GM12873 (cell line): ENCODE measurements around the gene GATA3.

Source experiments
- TF ChIP-seq, protein P1 (sequence below): IDR thresholded peaks from 2 replicates; pipeline ENCODE4 v1.5.1; 2012; ENCODE audit warnings: low read depth, mild to moderate bottlenecking, moderate library complexity, low read length, control low read depth; ENCODE audit not compliant: insufficient read depth; ENCODE audit errors: missing control alignments

Gene GATA3

DNA sequence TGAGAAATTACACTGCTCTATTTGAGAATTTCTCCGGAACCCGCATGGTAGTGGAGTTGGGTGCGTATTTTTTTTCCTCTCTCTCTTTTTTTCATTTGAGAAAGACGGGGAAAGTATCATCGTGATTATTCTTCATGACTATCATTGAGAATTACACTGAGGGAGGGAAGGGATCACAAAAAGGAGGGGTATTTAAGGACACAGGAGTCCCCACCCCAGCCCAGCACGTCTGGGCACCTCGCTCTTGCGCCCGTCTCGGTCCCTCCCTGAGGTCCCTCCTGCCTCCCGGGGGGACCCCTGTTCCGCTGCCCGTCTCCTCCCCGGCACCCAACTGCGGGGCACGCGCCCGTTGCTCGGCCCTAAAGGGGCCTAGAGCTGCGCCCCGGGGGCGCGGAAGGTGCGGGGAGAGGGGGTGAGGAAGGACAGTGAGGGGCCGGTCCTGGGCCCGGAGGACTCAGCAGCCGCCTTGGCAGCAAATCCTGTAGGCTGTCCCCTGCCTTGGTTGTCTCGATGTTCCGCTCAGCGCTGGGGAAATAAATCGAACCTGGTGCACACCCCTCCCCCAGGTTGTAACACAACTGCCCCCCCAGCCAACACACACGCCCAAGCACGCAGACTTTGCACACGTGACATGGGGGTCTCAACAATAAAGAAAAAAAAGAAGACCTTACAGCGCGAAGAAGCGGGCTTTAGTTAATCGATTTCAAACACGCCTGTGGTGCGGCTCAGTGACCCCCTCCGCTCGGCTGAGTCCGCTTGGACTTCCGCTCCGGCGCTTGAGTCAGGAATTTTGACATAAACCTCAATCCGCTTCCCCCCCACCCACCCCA lies 18.6 kb upstream of the GATA3 start:
- TF ChIP-seq, protein P1, sequence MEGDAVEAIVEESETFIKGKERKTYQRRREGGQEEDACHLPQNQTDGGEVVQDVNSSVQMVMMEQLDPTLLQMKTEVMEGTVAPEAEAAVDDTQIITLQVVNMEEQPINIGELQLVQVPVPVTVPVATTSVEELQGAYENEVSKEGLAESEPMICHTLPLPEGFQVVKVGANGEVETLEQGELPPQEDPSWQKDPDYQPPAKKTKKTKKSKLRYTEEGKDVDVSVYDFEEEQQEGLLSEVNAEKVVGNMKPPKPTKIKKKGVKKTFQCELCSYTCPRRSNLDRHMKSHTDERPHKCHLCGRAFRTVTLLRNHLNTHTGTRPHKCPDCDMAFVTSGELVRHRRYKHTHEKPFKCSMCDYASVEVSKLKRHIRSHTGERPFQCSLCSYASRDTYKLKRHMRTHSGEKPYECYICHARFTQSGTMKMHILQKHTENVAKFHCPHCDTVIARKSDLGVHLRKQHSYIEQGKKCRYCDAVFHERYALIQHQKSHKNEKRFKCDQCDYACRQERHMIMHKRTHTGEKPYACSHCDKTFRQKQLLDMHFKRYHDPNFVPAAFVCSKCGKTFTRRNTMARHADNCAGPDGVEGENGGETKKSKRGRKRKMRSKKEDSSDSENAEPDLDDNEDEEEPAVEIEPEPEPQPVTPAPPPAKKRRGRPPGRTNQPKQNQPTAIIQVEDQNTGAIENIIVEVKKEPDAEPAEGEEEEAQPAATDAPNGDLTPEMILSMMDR = no peak

DNA sequence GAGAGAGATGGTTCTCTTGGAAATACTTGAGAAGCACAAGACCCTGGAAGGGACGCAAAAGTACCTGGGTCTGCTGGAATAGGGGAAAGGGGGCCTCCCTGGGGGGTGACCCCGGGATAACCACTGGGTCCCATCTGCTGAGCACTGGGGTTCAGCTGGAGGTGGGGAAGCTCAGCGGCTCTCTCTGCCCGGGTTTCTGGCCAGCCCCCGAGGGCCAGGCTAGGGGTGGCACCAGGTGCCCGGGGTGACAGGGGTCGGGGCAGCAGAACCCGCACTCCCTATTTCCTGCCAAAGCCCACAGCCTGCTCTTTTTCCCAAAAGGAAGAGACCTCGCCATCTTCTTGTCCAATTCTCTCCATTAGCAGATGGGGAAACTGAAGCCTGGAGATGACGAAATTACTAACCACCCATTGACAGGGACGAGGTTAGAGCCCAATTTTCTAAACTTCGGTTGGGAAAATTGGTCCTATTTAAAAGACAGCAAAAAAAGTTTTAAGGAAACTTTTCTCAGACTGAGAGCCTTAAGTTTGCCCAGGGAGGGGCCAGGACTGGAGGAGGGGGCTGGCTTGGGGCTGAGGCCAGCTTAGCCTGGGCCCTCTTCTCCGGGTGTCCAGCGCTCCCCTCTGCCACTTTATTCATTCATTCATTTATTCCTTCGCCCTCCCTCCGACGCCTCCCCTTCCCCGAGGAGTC lies 17.8 kb upstream of the GATA3 start:
- TF ChIP-seq, protein P1 = no peak

DNA sequence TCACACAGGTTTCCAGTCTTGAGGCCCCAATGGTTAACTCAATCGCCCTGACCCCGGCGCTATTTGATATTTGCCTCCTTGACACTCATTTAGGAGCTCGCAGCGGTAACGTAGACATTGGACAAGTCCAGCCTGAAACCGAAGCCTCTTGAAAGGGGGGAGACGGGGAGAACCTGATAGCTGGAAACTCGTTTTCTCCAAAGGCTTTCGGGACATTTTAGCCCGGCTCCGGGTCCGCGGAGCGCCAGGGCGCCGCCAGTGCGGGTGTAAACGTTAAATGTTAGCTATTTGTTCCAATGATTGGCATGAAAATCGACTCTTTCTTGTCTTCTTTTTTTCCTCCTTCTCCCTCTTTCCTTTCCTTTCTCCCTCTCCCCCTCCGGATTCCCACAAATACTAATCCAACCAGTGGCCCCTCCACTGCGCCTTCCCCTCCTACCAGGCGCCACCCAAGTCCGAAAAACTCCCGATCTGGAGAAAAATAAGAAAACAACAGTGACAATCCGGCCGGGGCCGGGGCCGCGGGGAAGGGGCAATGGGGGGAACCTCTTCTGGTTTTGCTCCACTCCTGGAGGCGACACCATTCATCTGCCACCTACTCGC lies 17.2 kb upstream of the GATA3 start:
- TF ChIP-seq, protein P1 = no peak

DNA sequence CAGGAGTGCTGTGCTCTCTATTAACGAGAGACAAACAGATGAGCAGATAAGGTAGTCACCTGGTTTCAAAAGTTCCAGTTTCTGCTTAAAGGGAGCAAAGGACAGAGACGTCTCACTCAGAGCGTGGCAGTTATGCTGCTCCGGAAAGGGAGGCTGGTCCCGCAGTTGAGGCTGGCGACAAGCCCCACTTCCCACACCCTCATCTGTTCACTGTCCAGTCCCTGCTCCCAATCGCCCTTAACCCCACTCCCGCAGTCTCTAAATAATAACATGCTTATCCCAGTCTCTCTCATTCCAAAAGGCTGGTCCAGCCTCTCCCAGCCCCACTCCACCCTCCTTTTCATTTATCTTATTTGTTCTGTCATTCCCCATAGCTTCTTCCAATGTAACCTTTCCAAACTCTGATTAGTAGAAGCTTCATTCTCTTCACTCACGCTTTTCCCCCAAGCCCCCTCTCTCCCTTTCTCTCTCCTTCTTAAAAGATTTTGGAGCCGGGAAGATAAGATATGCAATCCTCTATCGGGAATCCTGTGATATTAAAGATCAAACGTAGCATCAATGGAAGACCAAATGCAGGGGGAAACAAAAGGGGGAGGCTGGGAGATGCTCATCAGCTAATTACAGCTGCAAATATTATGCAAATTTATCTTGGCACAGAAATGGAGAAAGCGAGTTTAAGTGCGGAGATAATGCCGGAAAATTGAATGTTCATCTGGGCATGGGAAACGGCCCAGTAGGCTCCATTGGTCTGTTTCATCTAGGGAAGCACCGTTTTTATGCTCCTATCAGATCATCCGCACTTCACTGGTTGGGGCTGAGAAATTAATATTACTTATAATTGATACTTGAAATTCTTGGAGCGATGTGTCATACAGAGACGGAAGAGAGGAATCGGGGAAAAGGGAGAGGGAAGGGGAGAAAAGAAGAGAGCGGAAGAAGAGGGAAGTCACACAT lies 16.3 kb upstream of the GATA3 start:
- TF ChIP-seq, protein P1 = no peak

DNA sequence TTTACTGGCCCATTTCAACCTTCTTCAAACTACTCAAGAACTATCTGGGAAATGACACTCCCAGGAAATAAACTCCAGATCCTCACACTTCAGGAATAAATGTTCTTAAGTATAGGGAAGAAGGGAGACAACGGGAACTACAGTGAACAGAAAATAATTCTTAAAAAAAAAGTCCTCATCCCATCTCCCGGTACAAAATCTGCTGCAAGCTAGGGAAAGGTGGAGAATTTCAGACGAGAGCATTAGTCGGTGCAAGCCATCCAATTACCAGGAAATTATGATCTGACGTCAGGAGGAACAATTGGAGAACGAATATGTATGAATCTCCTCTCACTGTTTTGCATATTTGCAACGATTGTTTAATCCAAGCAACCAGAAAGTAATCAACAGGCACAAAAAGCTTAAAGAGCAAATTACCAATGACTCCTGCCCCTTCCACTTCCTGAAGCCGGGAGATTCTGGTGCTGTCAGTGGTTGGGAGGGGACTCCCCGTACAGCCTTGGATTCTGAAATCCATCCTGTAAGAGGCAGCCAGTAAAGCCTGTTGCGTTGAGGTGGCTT lies 15.1 kb upstream of the GATA3 start:
- TF ChIP-seq, protein P1 = no peak

DNA sequence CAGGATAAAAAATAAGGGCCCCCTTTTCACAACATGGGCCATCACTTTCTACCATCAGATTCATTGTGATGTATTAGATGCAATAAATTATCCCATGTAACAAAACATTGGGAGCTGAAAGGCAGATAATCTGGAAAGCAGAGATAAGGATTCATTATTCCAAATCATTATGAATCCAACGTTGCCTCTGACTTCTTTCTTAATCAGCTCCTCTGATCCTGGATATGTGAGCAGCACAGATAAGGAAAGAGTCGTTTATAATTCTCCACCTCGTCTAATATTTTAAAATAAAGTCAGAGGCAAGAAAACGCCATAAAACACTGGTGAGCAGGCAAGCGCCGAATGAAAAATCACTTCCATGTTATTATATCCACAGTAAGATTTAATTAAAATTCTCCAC lies 13.8 kb upstream of the GATA3 start:
- TF ChIP-seq, protein P1 = no peak
